SK-N-SH (cell line): ENCODE data around the gene C17orf100.

Experiments used
- TAF1 ChIP-seq: IDR thresholded peaks from 2 replicates; pipeline ENCODE4 v1.6.1; 2012; ENCODE audit warnings: low read depth, mild to moderate bottlenecking, low read length, moderate library complexity, borderline replicate concordance
- YY1 ChIP-seq: IDR thresholded peaks from 2 replicates; pipeline ENCODE4 v1.4.0; 2012; ENCODE audit warnings: low read depth, mild to moderate bottlenecking
- TF ChIP-seq, protein P1 (sequence below): fragments of 200-600 bp; sonication (generic); IDR thresholded peaks from 2 replicates; pipeline ENCODE4 v1.6.1; 2017; ENCODE audit warnings: antibody characterized with exemption, mild to moderate bottlenecking, moderate library complexity

DNA sequence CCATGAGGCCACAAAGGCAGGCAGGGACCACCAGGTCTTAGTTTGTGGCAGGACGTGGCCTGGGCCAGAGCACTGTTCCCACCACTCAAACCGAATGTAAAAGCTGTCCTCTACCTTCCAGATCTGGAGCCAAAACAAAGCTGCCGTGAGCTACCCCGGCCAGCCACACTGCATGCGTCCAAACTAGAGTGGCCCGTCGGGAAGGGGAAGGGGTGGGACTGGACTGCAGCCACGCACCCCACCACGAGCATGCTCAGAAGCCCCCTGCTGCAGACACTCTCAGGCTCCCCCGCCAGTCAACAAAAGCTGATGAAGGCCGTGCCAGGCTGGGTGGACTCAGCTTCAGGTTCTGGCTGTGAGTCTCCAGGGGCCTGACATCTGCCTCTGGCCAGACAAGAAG is 46.4 kb downstream of the C17orf100 start:
- TF ChIP-seq YY1, result no peak
- TF ChIP-seq, protein P1, sequence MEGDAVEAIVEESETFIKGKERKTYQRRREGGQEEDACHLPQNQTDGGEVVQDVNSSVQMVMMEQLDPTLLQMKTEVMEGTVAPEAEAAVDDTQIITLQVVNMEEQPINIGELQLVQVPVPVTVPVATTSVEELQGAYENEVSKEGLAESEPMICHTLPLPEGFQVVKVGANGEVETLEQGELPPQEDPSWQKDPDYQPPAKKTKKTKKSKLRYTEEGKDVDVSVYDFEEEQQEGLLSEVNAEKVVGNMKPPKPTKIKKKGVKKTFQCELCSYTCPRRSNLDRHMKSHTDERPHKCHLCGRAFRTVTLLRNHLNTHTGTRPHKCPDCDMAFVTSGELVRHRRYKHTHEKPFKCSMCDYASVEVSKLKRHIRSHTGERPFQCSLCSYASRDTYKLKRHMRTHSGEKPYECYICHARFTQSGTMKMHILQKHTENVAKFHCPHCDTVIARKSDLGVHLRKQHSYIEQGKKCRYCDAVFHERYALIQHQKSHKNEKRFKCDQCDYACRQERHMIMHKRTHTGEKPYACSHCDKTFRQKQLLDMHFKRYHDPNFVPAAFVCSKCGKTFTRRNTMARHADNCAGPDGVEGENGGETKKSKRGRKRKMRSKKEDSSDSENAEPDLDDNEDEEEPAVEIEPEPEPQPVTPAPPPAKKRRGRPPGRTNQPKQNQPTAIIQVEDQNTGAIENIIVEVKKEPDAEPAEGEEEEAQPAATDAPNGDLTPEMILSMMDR, result no peak
- TF ChIP-seq TAF1, result no peak
